HG03432 (cell line): ENCODE results near the gene IFNA21.
A peak's percentile ranks its signal among the peaks of the same experiment; 100 is the strongest.
"Not testable (repeated sequence)": the region's sequence is repeated elsewhere in the genome, so short reads cannot be mapped to it uniquely, and the experiment has no call there.

ENCODE experiments used
- ATAC-seq: cut with Tn5 transposase; IDR thresholded peaks from one replicate; pipeline ENCODE4 v1.9.1; 2021; ENCODE audit warnings: mild to moderate bottlenecking, moderate library complexity; ENCODE audit not compliant: unreplicated experiment

IFNA21 gene

DNA sequence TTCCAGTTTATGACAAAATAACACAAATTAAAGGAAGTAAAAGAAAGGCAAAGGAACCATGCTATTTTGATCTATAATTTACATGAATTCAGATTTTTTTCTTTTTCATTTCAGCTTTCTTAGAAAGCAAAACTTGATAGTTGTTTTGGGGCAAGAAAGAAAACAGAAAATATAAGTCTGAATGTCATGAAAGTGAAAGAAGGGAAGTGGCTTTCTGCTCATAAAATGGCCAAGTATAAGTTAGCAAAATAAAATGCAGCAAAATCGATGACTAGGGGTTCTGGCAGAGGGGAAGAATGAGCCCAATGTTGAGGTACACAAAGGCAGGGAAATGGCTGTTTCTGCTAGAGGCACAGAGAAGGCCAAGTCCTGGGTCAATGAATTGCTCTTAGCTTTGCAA lies 21.9 kb downstream of the IFNA21 start:
- ATAC-seq = peak; percentile 71

DNA sequence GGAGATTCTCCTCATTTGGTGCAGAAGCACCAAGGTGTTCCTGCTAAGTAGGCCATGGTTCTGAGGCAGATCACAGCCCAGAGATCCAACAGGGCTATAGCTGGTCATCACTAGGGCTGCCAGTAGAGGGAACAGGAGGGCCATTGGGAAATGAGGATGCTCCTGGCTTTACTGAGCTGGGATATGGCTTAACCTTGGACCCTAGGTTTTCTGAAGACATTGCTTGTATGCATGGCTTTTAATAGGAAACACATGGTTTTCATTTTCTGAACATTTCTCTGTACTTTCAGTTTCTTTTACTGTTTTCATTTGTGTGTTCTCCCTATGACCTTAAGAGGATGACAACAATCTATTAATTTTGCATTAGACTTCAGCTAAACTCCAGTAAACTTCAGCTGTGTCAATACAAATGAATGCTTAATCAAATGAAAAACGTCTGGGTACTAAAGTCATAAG lies 25.0 kb downstream of the IFNA21 start, which contains the start of gene IFNW1:
Gene IFNW1, minus strand, starts transcription at position 406 of the 456 bp plus-strand sequence. Its CDS starts 262 bp downstream, at position 144.
- peak; percentile 75 for ATAC-seq

DNA sequence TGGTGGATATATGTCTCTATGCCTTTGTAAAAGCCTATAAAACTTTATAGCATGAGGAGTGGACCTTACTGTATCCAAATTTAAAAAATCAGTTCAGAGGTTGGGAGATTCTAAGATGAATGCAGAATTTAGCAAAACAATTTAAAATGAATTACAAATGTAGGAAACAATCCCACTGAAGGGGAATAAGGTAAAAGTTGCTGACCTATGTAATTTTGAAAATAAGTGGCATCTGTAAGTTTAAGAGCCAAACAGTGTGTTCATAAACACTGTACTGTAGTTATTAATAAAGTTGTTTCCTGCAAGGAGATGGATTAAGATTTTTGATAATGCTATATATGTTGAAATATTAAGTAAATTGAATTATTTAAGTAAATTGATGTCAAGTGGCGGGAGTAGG lies 29.4 kb downstream of the IFNA21 start:
- no peak for ATAC-seq

- no peak for ATAC-seq
Observed at GRCh38 chr9:21135736-21136135, 30.7 kb downstream of the IFNA21 start.

GRCh38 chr9:21128186-21128585 lies 38.3 kb downstream of the IFNA21 start:
- not testable (repeated sequence) for ATAC-seq

GRCh38 chr9:21121595-21122251 lies 44.7 kb downstream of the IFNA21 start:
- peak; percentile 65 for ATAC-seq

GRCh38 chr9:21121079-21121478 lies 45.4 kb downstream of the IFNA21 start:
- peak; percentile 81 for ATAC-seq

GRCh38 chr9:21119093-21119770 lies 47.2 kb downstream of the IFNA21 start:
- peak; percentile 46 for ATAC-seq
